Nucleus accumbens (tissue), 56 donors: ENCODE measurements around the gene TBL3.

ENCODE experiments used
- DNase-seq, 56 donors: peaks; one replicate each; lab custom pipeline; 2025; lab: John Stamatoyannopoulos, UW

Gene TBL3

GRCh38 chr16:2028620-2029220 is 56.9 kb downstream of the TBL3 start:
- no peak for DNase-seq

- no peak for DNase-seq
These were observed 57.5 kb downstream of the TBL3 start for GRCh38 chr16:2029350-2029749.

GRCh38 chr16:2030036-2030435 is 58.2 kb downstream of the TBL3 start:
- DNase-seq, result no peak

GRCh38 chr16:2031081-2031577 is 59.3 kb downstream of the TBL3 start:
- DNase-seq, result no peak
